Measurements from ENCODE around the gene GSG1. TPM values are rescaled to one million over a fixed set of nuclear protein-coding genes. Genes with fewer than 3 reads are reported as not detected.

Gene GSG1
- total and polyA plus RNA-seq, 4 donors, result not detected

- no peak overlapping the region for H3K9ac ChIP-seq (ENCODE audit: insufficient read depth in 1 of 2, low read length in 2 of 2)
- no peaks in the 10 kb centered on the region for H3K9me3 ChIP-seq (ENCODE audit: control insufficient read depth in 4 of 4, insufficient read depth in 3 of 4, low read length in 3 of 4)
- DNase-seq (no peak), ATAC-seq (ENCODE audit: insufficient read depth, low FRiP score) (no peak)
- no peaks in the 10 kb centered on the region for H3K4me1 ChIP-seq (ENCODE audit: control insufficient read depth in 5 of 5, insufficient read depth in 5 of 5, low read length in 5 of 5)
- H3K27ac ChIP-seq (ENCODE audit: low read depth in 1 of 2, low read length in 1 of 2), result no peak overlapping the region
- no peak for TF ChIP-seq CTCF (IDR thresholded peaks at IDR 0.05; ENCODE audit: control extremely low read depth, extremely low read depth)
- H3K4me3 ChIP-seq, result no peak overlapping the region
- H3K27me3 ChIP-seq (ENCODE audit: control insufficient read depth in 3 of 3, insufficient read depth in 3 of 3, low read length in 2 of 3), result no peaks in the 10 kb centered on the region
- H3K36me3 ChIP-seq (ENCODE audit: control insufficient read depth in 4 of 4, insufficient read depth in 4 of 4, low read length in 4 of 4), result peaks cover 5 to 17% (median 7%) of the 10 kb centered on the region in 4 donors
Measured at GRCh38 chr12:13075118-13075480, 28.4 kb downstream of the GSG1 start.

- Histone ChIP-seq H3K4me3 (no peak overlapping the region), H3K27ac (ENCODE audit: low read depth in 1 of 2, low read length in 1 of 2) (no peak overlapping the region), H3K9me3 (ENCODE audit: control insufficient read depth in 4 of 4, insufficient read depth in 3 of 4, low read length in 3 of 4) (no peaks in the 10 kb centered on the region), H3K9ac (ENCODE audit: insufficient read depth in 1 of 2, low read length in 2 of 2) (no peak overlapping the region), H3K36me3 (ENCODE audit: control insufficient read depth in 4 of 4, insufficient read depth in 4 of 4, low read length in 4 of 4) (peaks cover 5 to 15% (median 5%) of the 10 kb centered on the region in 4 donors), H3K4me1 (ENCODE audit: control insufficient read depth in 5 of 5, insufficient read depth in 5 of 5, low read length in 5 of 5) (no peaks in the 10 kb centered on the region), H3K27me3 (ENCODE audit: control insufficient read depth in 3 of 3, insufficient read depth in 3 of 3, low read length in 2 of 3) (no peaks in the 10 kb centered on the region)
- 91 to 94% methylated on average over 3 of the region's 3 CpGs for WGBS, 2 donors
- ATAC-seq (ENCODE audit: insufficient read depth, low FRiP score) (no peak), DNase-seq (no peak)
- no peak for TF ChIP-seq CTCF (IDR thresholded peaks at IDR 0.05; ENCODE audit: control extremely low read depth, extremely low read depth)
Measured at GRCh38 chr12:13074396-13075117, 28.9 kb downstream of the GSG1 start.

GRCh38 chr12:13073173-13073572, 30.3 kb downstream of the GSG1 start:
- DNase-seq, result no peak
- 87 to 88% methylated on average over 3 of the region's 3 CpGs for WGBS, 2 donors
- Histone ChIP-seq H3K27ac (ENCODE audit: low read depth in 1 of 2, low read length in 1 of 2) (no peak overlapping the region), H3K27me3 (ENCODE audit: control insufficient read depth in 3 of 3, insufficient read depth in 3 of 3, low read length in 2 of 3) (no peaks in the 10 kb centered on the region), H3K4me3 (no peak overlapping the region), H3K9me3 (ENCODE audit: control insufficient read depth in 4 of 4, insufficient read depth in 3 of 4, low read length in 3 of 4) (no peaks in the 10 kb centered on the region), H3K4me1 (ENCODE audit: control insufficient read depth in 5 of 5, insufficient read depth in 5 of 5, low read length in 5 of 5) (peaks cover 0 to 8% (median 0%) of the 10 kb centered on the region in 5 donors), H3K36me3 (ENCODE audit: control insufficient read depth in 4 of 4, insufficient read depth in 4 of 4, low read length in 4 of 4) (peaks cover 2 to 23% (median 7%) of the 10 kb centered on the region in 4 donors), H3K9ac (ENCODE audit: insufficient read depth in 1 of 2, low read length in 2 of 2) (no peak overlapping the region)
- TF ChIP-seq CTCF (IDR thresholded peaks at IDR 0.05; ENCODE audit: control extremely low read depth, extremely low read depth), result no peak
- ATAC-seq (ENCODE audit: insufficient read depth, low FRiP score), result no peak

Measured in lung (tissue), 12 donors.